Measurements from ENCODE around the gene CMTM8.

CMTM8 gene

GRCh38 chr3:32308378-32308777 is 69.9 kb downstream of the CMTM8 start:
- DNase-seq (ENCODE audit: low read depth): no peak

- DNase-seq (ENCODE audit: low read depth): no peak
Measured at GRCh38 chr3:32309654-32310242, 71.3 kb downstream of the CMTM8 start.

- DNase-seq (ENCODE audit: low read depth): no peak
Measured at GRCh38 chr3:32310336-32310735, 71.9 kb downstream of the CMTM8 start.

GRCh38 chr3:32310918-32311839 is 72.7 kb downstream of the CMTM8 start:
- DNase-seq (ENCODE audit: low read depth): no peak

- no peak for DNase-seq (ENCODE audit: low read depth)
Measured at GRCh38 chr3:32312251-32312650, 73.8 kb downstream of the CMTM8 start.

GRCh38 chr3:32313169-32313568 is 74.7 kb downstream of the CMTM8 start:
- DNase-seq (ENCODE audit: low read depth): no peak

GRCh38 chr3:32313723-32314473 is 75.4 kb downstream of the CMTM8 start:
- DNase-seq (ENCODE audit: low read depth): no peak

- no peak for DNase-seq (ENCODE audit: low read depth)
Measured at GRCh38 chr3:32315441-32315840, 77.0 kb downstream of the CMTM8 start.

GRCh38 chr3:32316319-32316718 is 77.8 kb downstream of the CMTM8 start:
- DNase-seq (ENCODE audit: low read depth): no peak

- DNase-seq (ENCODE audit: low read depth): no peak
Measured at GRCh38 chr3:32316976-32317375, 78.5 kb downstream of the CMTM8 start.

- DNase-seq (ENCODE audit: low read depth): no peak
Measured at GRCh38 chr3:32319607-32320006, 81.1 kb downstream of the CMTM8 start.

- no peak for DNase-seq (ENCODE audit: low read depth)
Measured at GRCh38 chr3:32320080-32320479, 81.6 kb downstream of the CMTM8 start.

- no peak for DNase-seq (ENCODE audit: low read depth)
Measured at GRCh38 chr3:32321095-32321790, 82.8 kb downstream of the CMTM8 start.

GRCh38 chr3:32322311-32322710 is 83.8 kb downstream of the CMTM8 start:
- DNase-seq (ENCODE audit: low read depth): no peak

- DNase-seq (ENCODE audit: low read depth): no peak
Measured at GRCh38 chr3:32323604-32324003, 85.1 kb downstream of the CMTM8 start.

- DNase-seq (ENCODE audit: low read depth): no peak
Measured at GRCh38 chr3:32325201-32325600, 86.7 kb downstream of the CMTM8 start.

- DNase-seq (ENCODE audit: low read depth): no peak
Measured at GRCh38 chr3:32325927-32326326, 87.4 kb downstream of the CMTM8 start.

GRCh38 chr3:32326795-32327194 is 88.3 kb downstream of the CMTM8 start:
- DNase-seq (ENCODE audit: low read depth): no peak

GRCh38 chr3:32334675-32335074 is 96.2 kb downstream of the CMTM8 start:
- DNase-seq (ENCODE audit: low read depth): no peak

GRCh38 chr3:32335365-32336112 is 97.1 kb downstream of the CMTM8 start:
- DNase-seq (ENCODE audit: low read depth): no peak

- no peak for DNase-seq (ENCODE audit: low read depth)
Measured at GRCh38 chr3:32336113-32336498, 97.6 kb downstream of the CMTM8 start.

GRCh38 chr3:32337505-32337904 is 99.0 kb downstream of the CMTM8 start:
- DNase-seq (ENCODE audit: low read depth): no peak
